GM18502 (cell line): ENCODE measurements around the gene ST14.

Experiments
- ATAC-seq: cut with Tn5 transposase; IDR thresholded peaks from one replicate; pipeline ENCODE4 v1.9.1; 2021; ENCODE audit warnings: mild to moderate bottlenecking; ENCODE audit not compliant: unreplicated experiment, poor library complexity

ST14 gene

GRCh38 chr11:130202818-130203689 lies 43.5 kb downstream of the ST14 start:
- no peak for ATAC-seq

GRCh38 chr11:130203766-130204702 lies 44.5 kb downstream of the ST14 start:
- ATAC-seq: no peak

- no peak for ATAC-seq
These were observed 45.1 kb downstream of the ST14 start for GRCh38 chr11:130204703-130205095.

GRCh38 chr11:130206141-130206540 lies 46.6 kb downstream of the ST14 start:
- no peak for ATAC-seq

- ATAC-seq: no peak
These were observed 48.9 kb downstream of the ST14 start for GRCh38 chr11:130208241-130209127.

GRCh38 chr11:130209128-130209932 lies 49.7 kb downstream of the ST14 start:
- no peak for ATAC-seq

GRCh38 chr11:130209954-130210854 lies 50.6 kb downstream of the ST14 start:
- no peak for ATAC-seq

GRCh38 chr11:130211144-130211543 lies 51.6 kb downstream of the ST14 start:
- ATAC-seq: no peak

GRCh38 chr11:130211781-130212401 lies 52.3 kb downstream of the ST14 start:
- no peak for ATAC-seq

- no peak for ATAC-seq
These were observed 52.9 kb downstream of the ST14 start for GRCh38 chr11:130212431-130212961.

- ATAC-seq: peak; percentile 82
These were observed 53.8 kb downstream of the ST14 start for GRCh38 chr11:130213143-130213978.

GRCh38 chr11:130213979-130214281 lies 54.3 kb downstream of the ST14 start:
- ATAC-seq: no peak

GRCh38 chr11:130214861-130215530 lies 55.4 kb downstream of the ST14 start:
- ATAC-seq: no peak

GRCh38 chr11:130215531-130216220 lies 56.1 kb downstream of the ST14 start:
- ATAC-seq: no peak

GRCh38 chr11:130216221-130216550 lies 56.6 kb downstream of the ST14 start:
- ATAC-seq: no peak

GRCh38 chr11:130216591-130217132 lies 57.1 kb downstream of the ST14 start:
- ATAC-seq: no peak
